A673 (cell line): ENCODE results near the gene IL1RAP. TPM values are rescaled to one million over a fixed set of nuclear protein-coding genes. Genes with fewer than 3 reads are reported as not detected.
A peak's percentile ranks its signal among the peaks of the same experiment; 100 is the strongest.

ENCODE experiments used
- BruUV-seq: library from RNA; stranded (reverse); fragments of 400-500 nt; replicated peaks from 2 replicates; lab custom pipeline; 2021; lab: Mats Ljungman, UMichigan
- CTCF ChIA-PET: fragments of 300-600 bp; sonication (Branson Sonifier 250); formaldehyde crosslinking; loops from one replicate; lab custom pipeline; 2022; ENCODE audit warnings: antibody characterized with exemption; lab: Charles Lee
- POLR2A ChIA-PET: fragments of 300-600 bp; sonication (Branson Sonifier 250); formaldehyde crosslinking; loops from one replicate; lab custom pipeline; 2022; ENCODE audit warnings: antibody characterized with exemption; ENCODE audit not compliant: low non-redundant PET; lab: Charles Lee
- DNase-seq: peaks from one replicate; pipeline ENCODE4 v3.0.0-alpha.2; 2015; ENCODE audit warnings: low spot score
- H3K27ac ChIP-seq: fragments of 200-600 bp; sonication (generic); 2 replicates; pipeline ENCODE4 v1.5.1; 2016; ENCODE audit warnings: mixed run types, low read depth, mild to moderate bottlenecking, mixed read lengths, antibody characterized with exemption, low read length; ENCODE audit not compliant: poor library complexity, severe bottlenecking
- H3K27me3 ChIP-seq: fragments of 200-600 bp; sonication (generic); replicated peaks from 2 replicates; pipeline ENCODE4 v1.6.1; 2017; ENCODE audit warnings: mixed run types, low read depth, mild to moderate bottlenecking, mixed read lengths, antibody characterized with exemption, low read length; ENCODE audit not compliant: insufficient read depth, poor library complexity
- H3K36me3 ChIP-seq: fragments of 200-600 bp; sonication (generic); 2 replicates; pipeline ENCODE4 v1.6.1; 2016; ENCODE audit warnings: mixed run types, mild to moderate bottlenecking, mixed read lengths, antibody characterized with exemption, low read length; ENCODE audit not compliant: insufficient read depth, poor library complexity, severe bottlenecking
- H3K4me1 ChIP-seq: fragments of 200-600 bp; sonication (generic); 2 replicates; pipeline ENCODE4 v1.6.1; 2017; ENCODE audit warnings: mixed run types, mild to moderate bottlenecking, mixed read lengths, antibody characterized with exemption, low read length; ENCODE audit not compliant: insufficient read depth, poor library complexity, severe bottlenecking
- H3K4me3 ChIP-seq: fragments of 200-600 bp; sonication (generic); 2 replicates; pipeline ENCODE4 v1.5.1; 2016; ENCODE audit warnings: low read depth, mixed run types, mild to moderate bottlenecking, mixed read lengths, low read length; ENCODE audit not compliant: poor library complexity, severe bottlenecking
- H3K9me3 ChIP-seq: fragments of 200-600 bp; sonication (generic); 2 replicates; pipeline ENCODE4 v1.6.1; 2016; ENCODE audit warnings: mixed run types, low read depth, mild to moderate bottlenecking, mixed read lengths, antibody characterized with exemption, low read length; ENCODE audit not compliant: poor library complexity, severe bottlenecking
- EZH2 ChIP-seq: fragments of 200-600 bp; sonication (generic); IDR thresholded peaks from 2 replicates; pipeline ENCODE4 v1.6.1; 2017; ENCODE audit warnings: borderline replicate concordance, low read depth, mild to moderate bottlenecking, mixed read lengths, antibody characterized with exemption, low read length; ENCODE audit not compliant: poor library complexity, severe bottlenecking
- intact Hi-C: fragments of 100-400 bp; cut with micrococcal nuclease; formaldehyde crosslinking; loops from one replicate; pipeline ENCODE4 v1.10.0; 2022; ENCODE audit not compliant: unreplicated experiment
- total RNA-seq: library from RNA; stranded (reverse); gene quantifications from 2 replicates; pipeline ENCODE4 v1.2.3, GENCODE V29; 2021
- TF ChIP-seq, protein P1 (sequence below): fragments of 300-800, 200-600 bp; sonication (generic); conservative IDR thresholded peaks from 2 replicates; pipeline ENCODE4 v1.5.1; 2017; ENCODE audit warnings: low read depth, mild to moderate bottlenecking, antibody characterized with exemption, low read length, moderate library complexity, mixed read lengths

The IL1RAP gene
- total RNA-seq, 1 experiment from 2014 or later, result 207 TPM

DNA sequence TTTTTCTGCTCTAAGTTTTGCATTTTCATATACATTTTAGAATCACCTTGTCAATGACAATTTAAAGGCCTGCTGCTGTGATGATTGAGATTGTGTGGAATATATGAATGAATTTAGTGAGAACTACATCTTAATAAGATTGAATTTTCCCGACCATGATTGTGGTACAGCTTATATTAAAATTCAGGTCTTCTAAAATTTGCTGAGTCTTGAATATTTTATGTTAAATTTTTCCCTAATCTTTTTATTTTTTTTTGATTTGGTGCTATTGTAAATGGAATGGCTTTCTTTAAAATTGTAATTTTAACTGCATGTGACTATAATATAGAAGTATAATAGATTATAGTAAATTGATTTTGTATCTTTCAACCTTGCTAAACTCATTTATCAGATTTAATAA, 172.1 kb downstream of the IL1RAP start:
- POLR2A ChIA-PET, result no interaction called here

DNA sequence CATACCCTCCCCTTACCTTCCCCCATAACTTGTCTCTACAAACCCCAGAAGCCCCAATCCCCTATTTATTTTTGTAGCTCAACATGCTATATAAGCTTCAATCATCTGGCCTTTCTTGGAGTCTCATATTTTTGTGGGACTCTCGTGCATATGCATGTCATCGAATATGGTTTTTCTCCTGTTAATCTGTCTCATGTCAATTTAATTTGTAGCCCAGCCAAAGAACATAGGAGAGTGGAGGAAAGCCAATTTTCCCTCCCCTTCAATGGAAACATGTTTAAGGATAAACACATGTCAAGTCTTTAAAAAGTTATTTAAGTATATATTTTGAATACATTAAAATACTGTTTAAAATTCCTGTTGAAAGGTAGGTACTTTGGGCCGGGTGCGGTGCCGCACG, 176.4 kb downstream of the IL1RAP start:
- DNase-seq, result no peak
- Histone ChIP-seq H3K27ac (no peak overlapping the region), H3K36me3 (no peaks in the 10 kb centered on the region), H3K4me1 (peaks cover 19% of the 10 kb centered on the region), H3K9me3 (peaks cover 7% of the 10 kb centered on the region), H3K27me3 (no peaks in the 10 kb centered on the region), H3K4me3 (no peak overlapping the region)
- intact Hi-C loops, result loop anchor here (10.0 kb wide), 3 partner anchors 95 to 485 kb away; partner anchors contain the start of gene TMEM207
- POLR2A ChIA-PET, result no interaction called here
- CTCF ChIA-PET, result no interaction called here
- no peak for TF ChIP-seq EZH2
- TF ChIP-seq, protein P1, sequence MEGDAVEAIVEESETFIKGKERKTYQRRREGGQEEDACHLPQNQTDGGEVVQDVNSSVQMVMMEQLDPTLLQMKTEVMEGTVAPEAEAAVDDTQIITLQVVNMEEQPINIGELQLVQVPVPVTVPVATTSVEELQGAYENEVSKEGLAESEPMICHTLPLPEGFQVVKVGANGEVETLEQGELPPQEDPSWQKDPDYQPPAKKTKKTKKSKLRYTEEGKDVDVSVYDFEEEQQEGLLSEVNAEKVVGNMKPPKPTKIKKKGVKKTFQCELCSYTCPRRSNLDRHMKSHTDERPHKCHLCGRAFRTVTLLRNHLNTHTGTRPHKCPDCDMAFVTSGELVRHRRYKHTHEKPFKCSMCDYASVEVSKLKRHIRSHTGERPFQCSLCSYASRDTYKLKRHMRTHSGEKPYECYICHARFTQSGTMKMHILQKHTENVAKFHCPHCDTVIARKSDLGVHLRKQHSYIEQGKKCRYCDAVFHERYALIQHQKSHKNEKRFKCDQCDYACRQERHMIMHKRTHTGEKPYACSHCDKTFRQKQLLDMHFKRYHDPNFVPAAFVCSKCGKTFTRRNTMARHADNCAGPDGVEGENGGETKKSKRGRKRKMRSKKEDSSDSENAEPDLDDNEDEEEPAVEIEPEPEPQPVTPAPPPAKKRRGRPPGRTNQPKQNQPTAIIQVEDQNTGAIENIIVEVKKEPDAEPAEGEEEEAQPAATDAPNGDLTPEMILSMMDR, result no peak
- no TSS peak for BruUV-seq

More for the DNA sequence above, 172.1 kb downstream of the IL1RAP start:
- intact Hi-C loops, result no loop called here
- no peak for DNase-seq
- no peaks in the 10 kb centered on the region for H3K4me1 ChIP-seq
- no peaks in the 10 kb centered on the region for H3K27me3 ChIP-seq
- CTCF ChIA-PET, result no interaction called here
- H3K36me3 ChIP-seq, result no peaks in the 10 kb centered on the region
- peaks cover 7% of the 10 kb centered on the region for H3K9me3 ChIP-seq
- H3K27ac ChIP-seq, result no peak overlapping the region
- TF ChIP-seq EZH2, result no peak
- no TSS peak for BruUV-seq
- H3K4me3 ChIP-seq, result no peak overlapping the region

DNA sequence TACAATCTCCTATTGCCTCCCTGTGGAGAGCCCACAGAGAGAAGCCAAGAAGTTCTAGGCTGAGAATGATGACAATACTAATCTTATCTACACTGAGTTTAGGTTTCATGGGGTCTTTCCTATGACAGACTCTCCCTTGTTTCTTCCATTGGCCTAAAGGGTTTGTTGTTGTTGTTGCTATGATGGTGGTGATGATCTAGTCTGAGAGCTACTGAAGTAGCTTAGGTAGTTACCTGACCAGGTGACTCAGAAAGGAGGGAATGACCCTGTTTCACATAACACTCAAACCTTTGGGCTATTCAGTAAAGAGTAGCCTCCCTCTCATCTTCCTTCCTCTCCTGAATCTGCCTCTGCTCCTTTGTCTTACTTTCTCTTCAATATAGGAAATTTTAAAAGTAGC, 178.4 kb downstream of the IL1RAP start:
- intact Hi-C loops, result loop anchor here (10.0 kb wide), 3 partner anchors 97 to 487 kb away; partner anchors contain the start of gene TMEM207
- ChIA-PET CTCF (no interaction called here), POLR2A (no interaction called here)
- Histone ChIP-seq H3K4me1 (peaks cover 39% of the 10 kb centered on the region), H3K36me3 (no peaks in the 10 kb centered on the region), H3K27ac (peak overlapping the region; percentile 24), H3K27me3 (no peaks in the 10 kb centered on the region), H3K4me3 (no peak overlapping the region), H3K9me3 (peaks cover 7% of the 10 kb centered on the region)
- BruUV-seq, result no TSS peak
- DNase-seq, result peak; percentile 49
- no peak for TF ChIP-seq EZH2
- TF ChIP-seq, protein P1, result no peak
